ENCODE data around the gene SPON1.

SPON1 gene

GRCh38 chr11:13999704-14000103 lies 37.2 kb downstream of the SPON1 start:
- H3K4me3 ChIP-seq (ENCODE audit: low read depth in 1 of 5, low read length in 5 of 5) = no peak overlapping the region
- no peaks in the 10 kb centered on the region for H3K36me3 ChIP-seq (ENCODE audit: control insufficient read depth in 5 of 5, insufficient read depth in 5 of 5, low read length in 5 of 5)
- peak overlapping the region in 1 of 5 donors; percentile 20 for H3K9ac ChIP-seq (ENCODE audit: low read length in 5 of 5)
- H3K27ac ChIP-seq (ENCODE audit: low read depth, low read length) = no peak overlapping the region
- H3K4me1 ChIP-seq (ENCODE audit: control insufficient read depth in 5 of 5, insufficient read depth in 5 of 5, low read length in 5 of 5) = peaks cover 0 to 20% (median 14%) of the 10 kb centered on the region in 5 donors
- peaks cover 2 to 13% (median 7%) of the 10 kb centered on the region in 5 donors for H3K9me3 ChIP-seq (ENCODE audit: control insufficient read depth in 5 of 5, low read length in 5 of 5)
- H3K27me3 ChIP-seq (ENCODE audit: control insufficient read depth in 5 of 5, insufficient read depth in 4 of 5, low read length in 5 of 5) = no peaks in the 10 kb centered on the region

- H3K9me3 ChIP-seq (ENCODE audit: control insufficient read depth in 5 of 5, low read length in 5 of 5) = peaks cover 2 to 15% (median 7%) of the 10 kb centered on the region in 5 donors
- H3K9ac ChIP-seq (ENCODE audit: low read length in 5 of 5) = no peak overlapping the region
- H3K4me3 ChIP-seq (ENCODE audit: low read depth in 1 of 5, low read length in 5 of 5) = no peak overlapping the region
- H3K36me3 ChIP-seq (ENCODE audit: control insufficient read depth in 5 of 5, insufficient read depth in 5 of 5, low read length in 5 of 5) = no peaks in the 10 kb centered on the region
- no peaks in the 10 kb centered on the region for H3K27me3 ChIP-seq (ENCODE audit: control insufficient read depth in 5 of 5, insufficient read depth in 4 of 5, low read length in 5 of 5)
- no peak overlapping the region for H3K27ac ChIP-seq (ENCODE audit: low read depth, low read length)
- H3K4me1 ChIP-seq (ENCODE audit: control insufficient read depth in 5 of 5, insufficient read depth in 5 of 5, low read length in 5 of 5) = peaks cover 0 to 11% (median 0%) of the 10 kb centered on the region in 5 donors
Observed at GRCh38 chr11:14001597-14001996, 39.1 kb downstream of the SPON1 start.

GRCh38 chr11:14007566-14007965 lies 45.0 kb downstream of the SPON1 start:
- Histone ChIP-seq H3K4me3 (ENCODE audit: low read depth in 1 of 5, low read length in 5 of 5) (no peak overlapping the region), H3K9me3 (ENCODE audit: control insufficient read depth in 5 of 5, low read length in 5 of 5) (peaks cover 0 to 6% (median 3%) of the 10 kb centered on the region in 5 donors)

GRCh38 chr11:14010665-14011064 lies 48.1 kb downstream of the SPON1 start:
- no peak overlapping the region for H3K4me3 ChIP-seq (ENCODE audit: low read depth in 1 of 5, low read length in 5 of 5)
- no peaks in the 10 kb centered on the region for H3K36me3 ChIP-seq (ENCODE audit: control insufficient read depth in 5 of 5, insufficient read depth in 5 of 5, low read length in 5 of 5)
- no peaks in the 10 kb centered on the region for H3K27me3 ChIP-seq (ENCODE audit: control insufficient read depth in 5 of 5, insufficient read depth in 4 of 5, low read length in 5 of 5)
- H3K9ac ChIP-seq (ENCODE audit: low read length in 5 of 5) = no peak overlapping the region
- H3K4me1 ChIP-seq (ENCODE audit: control insufficient read depth in 5 of 5, insufficient read depth in 5 of 5, low read length in 5 of 5) = peaks cover 0 to 6% (median 0%) of the 10 kb centered on the region in 5 donors
- no peaks in the 10 kb centered on the region for H3K9me3 ChIP-seq (ENCODE audit: control insufficient read depth in 5 of 5, low read length in 5 of 5)
- no peak overlapping the region for H3K27ac ChIP-seq (ENCODE audit: low read depth, low read length)

More at GRCh38 chr11:14007566-14007965, 45.0 kb downstream of the SPON1 start:
- Histone ChIP-seq H3K27me3 (ENCODE audit: control insufficient read depth in 5 of 5, insufficient read depth in 4 of 5, low read length in 5 of 5) (no peaks in the 10 kb centered on the region), H3K36me3 (ENCODE audit: control insufficient read depth in 5 of 5, insufficient read depth in 5 of 5, low read length in 5 of 5) (no peaks in the 10 kb centered on the region), H3K9ac (ENCODE audit: low read length in 5 of 5) (no peak overlapping the region), H3K27ac (ENCODE audit: low read depth, low read length) (no peak overlapping the region), H3K4me1 (ENCODE audit: control insufficient read depth in 5 of 5, insufficient read depth in 5 of 5, low read length in 5 of 5) (peaks cover 0 to 10% (median 0%) of the 10 kb centered on the region in 5 donors)

GRCh38 chr11:14012846-14013245 lies 50.3 kb downstream of the SPON1 start:
- H3K27me3 ChIP-seq (ENCODE audit: control insufficient read depth in 5 of 5, insufficient read depth in 4 of 5, low read length in 5 of 5) = no peaks in the 10 kb centered on the region
- H3K4me3 ChIP-seq (ENCODE audit: low read depth in 1 of 5, low read length in 5 of 5) = no peak overlapping the region
- H3K27ac ChIP-seq (ENCODE audit: low read depth, low read length) = no peak overlapping the region
- H3K9me3 ChIP-seq (ENCODE audit: control insufficient read depth in 5 of 5, low read length in 5 of 5) = no peaks in the 10 kb centered on the region
- peaks cover 0 to 6% (median 0%) of the 10 kb centered on the region in 5 donors for H3K4me1 ChIP-seq (ENCODE audit: control insufficient read depth in 5 of 5, insufficient read depth in 5 of 5, low read length in 5 of 5)
- no peaks in the 10 kb centered on the region for H3K36me3 ChIP-seq (ENCODE audit: control insufficient read depth in 5 of 5, insufficient read depth in 5 of 5, low read length in 5 of 5)
- H3K9ac ChIP-seq (ENCODE audit: low read length in 5 of 5) = no peak overlapping the region

- Histone ChIP-seq H3K4me1 (ENCODE audit: control insufficient read depth in 5 of 5, insufficient read depth in 5 of 5, low read length in 5 of 5) (peaks cover 0 to 2% (median 0%) of the 10 kb centered on the region in 5 donors), H3K4me3 (ENCODE audit: low read depth in 1 of 5, low read length in 5 of 5) (no peak overlapping the region), H3K27ac (ENCODE audit: low read depth, low read length) (no peak overlapping the region), H3K27me3 (ENCODE audit: control insufficient read depth in 5 of 5, insufficient read depth in 4 of 5, low read length in 5 of 5) (no peaks in the 10 kb centered on the region), H3K9ac (ENCODE audit: low read length in 5 of 5) (no peak overlapping the region), H3K9me3 (ENCODE audit: control insufficient read depth in 5 of 5, low read length in 5 of 5) (no peaks in the 10 kb centered on the region), H3K36me3 (ENCODE audit: control insufficient read depth in 5 of 5, insufficient read depth in 5 of 5, low read length in 5 of 5) (no peaks in the 10 kb centered on the region)
Observed at GRCh38 chr11:14015711-14016110, 53.2 kb downstream of the SPON1 start.

GRCh38 chr11:14018441-14018840 lies 55.9 kb downstream of the SPON1 start:
- H3K9ac ChIP-seq (ENCODE audit: low read length in 5 of 5) = no peak overlapping the region
- H3K27me3 ChIP-seq (ENCODE audit: control insufficient read depth in 5 of 5, insufficient read depth in 4 of 5, low read length in 5 of 5) = no peaks in the 10 kb centered on the region
- no peak overlapping the region for H3K27ac ChIP-seq (ENCODE audit: low read depth, low read length)
- H3K4me3 ChIP-seq (ENCODE audit: low read depth in 1 of 5, low read length in 5 of 5) = no peak overlapping the region
- H3K36me3 ChIP-seq (ENCODE audit: control insufficient read depth in 5 of 5, insufficient read depth in 5 of 5, low read length in 5 of 5) = no peaks in the 10 kb centered on the region
- peaks cover 0 to 14% (median 6%) of the 10 kb centered on the region in 5 donors for H3K4me1 ChIP-seq (ENCODE audit: control insufficient read depth in 5 of 5, insufficient read depth in 5 of 5, low read length in 5 of 5)
- no peaks in the 10 kb centered on the region for H3K9me3 ChIP-seq (ENCODE audit: control insufficient read depth in 5 of 5, low read length in 5 of 5)

GRCh38 chr11:14021738-14022137 lies 59.2 kb downstream of the SPON1 start:
- Histone ChIP-seq H3K4me1 (ENCODE audit: control insufficient read depth in 5 of 5, insufficient read depth in 5 of 5, low read length in 5 of 5) (peaks cover 2 to 23% (median 12%) of the 10 kb centered on the region in 5 donors), H3K9ac (ENCODE audit: low read length in 5 of 5) (no peak overlapping the region), H3K27ac (ENCODE audit: low read depth, low read length) (no peak overlapping the region), H3K36me3 (ENCODE audit: control insufficient read depth in 5 of 5, insufficient read depth in 5 of 5, low read length in 5 of 5) (no peaks in the 10 kb centered on the region), H3K9me3 (ENCODE audit: control insufficient read depth in 5 of 5, low read length in 5 of 5) (no peaks in the 10 kb centered on the region), H3K27me3 (ENCODE audit: control insufficient read depth in 5 of 5, insufficient read depth in 4 of 5, low read length in 5 of 5) (no peaks in the 10 kb centered on the region), H3K4me3 (ENCODE audit: low read depth in 1 of 5, low read length in 5 of 5) (no peak overlapping the region)

- Histone ChIP-seq H3K4me1 (ENCODE audit: control insufficient read depth in 5 of 5, insufficient read depth in 5 of 5, low read length in 5 of 5) (peaks cover 2 to 29% (median 17%) of the 10 kb centered on the region in 5 donors), H3K27ac (ENCODE audit: low read depth, low read length) (no peak overlapping the region), H3K27me3 (ENCODE audit: control insufficient read depth in 5 of 5, insufficient read depth in 4 of 5, low read length in 5 of 5) (no peaks in the 10 kb centered on the region), H3K9ac (ENCODE audit: low read length in 5 of 5) (no peak overlapping the region), H3K4me3 (ENCODE audit: low read depth in 1 of 5, low read length in 5 of 5) (no peak overlapping the region), H3K9me3 (ENCODE audit: control insufficient read depth in 5 of 5, low read length in 5 of 5) (no peaks in the 10 kb centered on the region), H3K36me3 (ENCODE audit: control insufficient read depth in 5 of 5, insufficient read depth in 5 of 5, low read length in 5 of 5) (no peaks in the 10 kb centered on the region)
Observed at GRCh38 chr11:14022251-14022650, 59.7 kb downstream of the SPON1 start.

- H3K9ac ChIP-seq (ENCODE audit: low read length in 5 of 5) = no peak overlapping the region
- no peak overlapping the region for H3K4me3 ChIP-seq (ENCODE audit: low read depth in 1 of 5, low read length in 5 of 5)
- H3K4me1 ChIP-seq (ENCODE audit: control insufficient read depth in 5 of 5, insufficient read depth in 5 of 5, low read length in 5 of 5) = peaks cover 2 to 33% (median 19%) of the 10 kb centered on the region in 5 donors
- no peak overlapping the region for H3K27ac ChIP-seq (ENCODE audit: low read depth, low read length)
- H3K9me3 ChIP-seq (ENCODE audit: control insufficient read depth in 5 of 5, low read length in 5 of 5) = no peaks in the 10 kb centered on the region
- no peaks in the 10 kb centered on the region for H3K36me3 ChIP-seq (ENCODE audit: control insufficient read depth in 5 of 5, insufficient read depth in 5 of 5, low read length in 5 of 5)
- no peaks in the 10 kb centered on the region for H3K27me3 ChIP-seq (ENCODE audit: control insufficient read depth in 5 of 5, insufficient read depth in 4 of 5, low read length in 5 of 5)
Observed at GRCh38 chr11:14022821-14023220, 60.3 kb downstream of the SPON1 start.

All from subcutaneous abdominal adipose tissue (tissue), 5 donors.